ENCODE measurements around the gene HMCES.
A peak's percentile ranks its signal among the peaks of the same experiment; 100 is the strongest.

HMCES gene

DNA sequence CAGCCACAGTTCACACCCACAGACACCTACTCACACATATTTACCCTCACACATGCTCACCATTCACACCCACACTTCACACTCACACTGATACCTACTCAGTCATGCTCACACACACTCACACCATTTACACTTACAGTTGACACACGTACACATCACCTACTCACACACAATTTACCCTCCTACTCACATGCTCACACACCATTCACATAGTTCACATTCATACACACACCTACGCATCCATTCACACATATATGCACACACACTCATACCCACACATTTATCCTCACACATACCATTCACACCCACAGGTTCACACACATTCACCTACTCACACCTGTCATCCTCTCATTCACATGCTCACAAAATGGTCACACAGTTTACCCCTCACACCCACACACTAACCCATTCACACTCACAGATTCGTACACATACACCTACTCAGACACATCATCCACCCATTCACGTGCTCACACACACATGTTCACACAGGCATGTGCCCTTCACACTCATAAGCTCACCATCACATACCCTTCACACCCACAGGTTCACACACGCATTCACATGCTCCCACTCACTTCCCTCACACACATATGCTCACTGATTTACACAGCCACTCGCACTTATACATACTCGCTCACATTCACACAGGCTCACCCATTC is 42.3 kb downstream of the HMCES start:
- H3K36me3 ChIP-seq: no peaks in the 10 kb centered on the region

DNA sequence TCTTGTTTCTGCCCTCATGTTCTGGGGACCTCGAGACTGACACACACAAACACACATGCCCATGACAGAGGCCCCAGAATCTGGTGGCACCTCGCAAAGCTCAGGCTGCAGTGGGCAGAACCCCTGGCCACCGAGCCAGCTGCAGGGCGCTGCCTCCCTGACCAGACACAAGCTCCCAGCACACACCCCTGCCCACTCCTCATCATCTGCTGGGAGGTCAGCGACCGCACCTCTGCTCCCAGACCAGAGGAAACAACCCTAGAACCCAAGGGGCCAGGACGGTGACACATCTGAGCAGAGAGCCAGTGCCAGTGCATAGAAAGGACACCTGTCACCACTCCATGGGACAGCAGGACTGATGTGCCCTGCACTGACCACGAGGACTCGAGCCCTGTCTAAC is 43.2 kb downstream of the HMCES start:
- no peak overlapping the region for H3K27ac ChIP-seq
- TF ChIP-seq, protein P1, sequence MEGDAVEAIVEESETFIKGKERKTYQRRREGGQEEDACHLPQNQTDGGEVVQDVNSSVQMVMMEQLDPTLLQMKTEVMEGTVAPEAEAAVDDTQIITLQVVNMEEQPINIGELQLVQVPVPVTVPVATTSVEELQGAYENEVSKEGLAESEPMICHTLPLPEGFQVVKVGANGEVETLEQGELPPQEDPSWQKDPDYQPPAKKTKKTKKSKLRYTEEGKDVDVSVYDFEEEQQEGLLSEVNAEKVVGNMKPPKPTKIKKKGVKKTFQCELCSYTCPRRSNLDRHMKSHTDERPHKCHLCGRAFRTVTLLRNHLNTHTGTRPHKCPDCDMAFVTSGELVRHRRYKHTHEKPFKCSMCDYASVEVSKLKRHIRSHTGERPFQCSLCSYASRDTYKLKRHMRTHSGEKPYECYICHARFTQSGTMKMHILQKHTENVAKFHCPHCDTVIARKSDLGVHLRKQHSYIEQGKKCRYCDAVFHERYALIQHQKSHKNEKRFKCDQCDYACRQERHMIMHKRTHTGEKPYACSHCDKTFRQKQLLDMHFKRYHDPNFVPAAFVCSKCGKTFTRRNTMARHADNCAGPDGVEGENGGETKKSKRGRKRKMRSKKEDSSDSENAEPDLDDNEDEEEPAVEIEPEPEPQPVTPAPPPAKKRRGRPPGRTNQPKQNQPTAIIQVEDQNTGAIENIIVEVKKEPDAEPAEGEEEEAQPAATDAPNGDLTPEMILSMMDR (IDR thresholded peaks at IDR 0.05; ENCODE audit: low read depth, low read length): no peak
- no peak overlapping the region for H3K4me3 ChIP-seq (ENCODE audit: low read depth, low read length)
- H3K27me3 ChIP-seq (ENCODE audit: insufficient read depth, low read depth, severe bottlenecking): no peaks in the 10 kb centered on the region
- no peaks in the 10 kb centered on the region for H3K36me3 ChIP-seq
- H3K9me3 ChIP-seq (ENCODE audit: severe bottlenecking): no peaks in the 10 kb centered on the region
- no peak for DNase-seq

More for the DNA sequence above, 42.3 kb downstream of the HMCES start:
- no peak overlapping the region for H3K4me3 ChIP-seq (ENCODE audit: low read depth, low read length)
- H3K9me3 ChIP-seq (ENCODE audit: severe bottlenecking): no peaks in the 10 kb centered on the region
- no peaks in the 10 kb centered on the region for H3K27me3 ChIP-seq (ENCODE audit: insufficient read depth, low read depth, severe bottlenecking)
- no peak for DNase-seq
- TF ChIP-seq, protein P1 (IDR thresholded peaks at IDR 0.05; ENCODE audit: low read depth, low read length): no peak
- H3K27ac ChIP-seq: no peak overlapping the region

DNA sequence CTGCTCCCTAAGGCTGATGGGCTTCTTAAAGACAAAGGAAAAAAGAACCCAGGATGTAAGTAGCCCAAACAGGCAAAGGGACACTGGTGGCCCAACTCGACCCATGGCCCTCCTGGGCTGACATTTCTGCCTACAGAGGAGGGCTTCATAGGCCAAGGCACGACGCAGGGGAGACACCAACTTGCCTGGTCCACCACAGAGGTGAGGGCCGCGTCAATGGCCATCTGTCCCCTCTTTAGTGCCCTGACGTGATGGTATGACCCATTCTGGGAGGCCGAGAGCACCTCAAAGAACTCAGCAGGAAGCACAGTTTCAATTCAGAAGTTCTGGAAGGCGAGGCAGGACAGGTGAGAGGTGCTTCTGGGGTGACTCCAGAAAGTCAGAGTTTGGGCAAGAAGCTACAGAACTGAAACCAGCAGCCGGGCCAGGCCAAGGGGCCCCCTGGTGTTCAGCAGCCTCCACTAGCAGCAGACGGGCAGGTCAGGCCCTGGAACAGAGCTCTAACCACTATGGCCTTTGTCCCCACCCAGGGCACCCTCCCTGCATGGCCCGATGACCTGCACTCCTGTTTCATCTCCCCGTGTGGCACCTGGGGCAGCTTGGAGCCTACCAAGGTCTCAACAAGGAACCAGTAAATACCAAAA is 45.1 kb downstream of the HMCES start:
- TF ChIP-seq, protein P1 (IDR thresholded peaks at IDR 0.05; ENCODE audit: low read depth, low read length): peak; percentile 49
- Histone ChIP-seq H3K27me3 (ENCODE audit: insufficient read depth, low read depth, severe bottlenecking) (no peaks in the 10 kb centered on the region), H3K36me3 (no peaks in the 10 kb centered on the region), H3K27ac (no peak overlapping the region), H3K4me3 (ENCODE audit: low read depth, low read length) (no peak overlapping the region), H3K9me3 (ENCODE audit: severe bottlenecking) (no peaks in the 10 kb centered on the region)
- no peak for DNase-seq

DNA sequence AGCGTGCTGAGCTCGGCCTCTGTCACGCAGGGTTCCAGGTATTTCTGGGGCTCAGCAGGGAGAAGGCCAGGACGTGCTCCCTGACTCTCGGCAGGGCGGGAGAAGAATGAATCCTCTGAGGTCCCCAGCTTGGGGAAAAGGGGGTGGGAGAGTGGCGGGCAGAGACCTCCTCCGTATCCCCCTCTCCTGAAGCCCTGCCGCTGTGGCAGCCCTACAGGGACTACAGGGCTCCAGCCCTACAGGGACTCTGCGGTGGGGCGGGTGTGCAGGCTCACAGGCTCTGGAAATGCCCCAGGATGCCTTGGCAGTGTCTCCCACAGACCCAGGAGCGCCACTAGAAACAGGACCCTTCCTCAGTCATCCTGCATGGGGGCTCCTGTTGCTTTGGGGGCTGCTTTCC is 46.2 kb downstream of the HMCES start:
- TF ChIP-seq, protein P1 (IDR thresholded peaks at IDR 0.05; ENCODE audit: low read depth, low read length): no peak
- Histone ChIP-seq H3K4me3 (ENCODE audit: low read depth, low read length) (no peak overlapping the region), H3K27me3 (ENCODE audit: insufficient read depth, low read depth, severe bottlenecking) (no peaks in the 10 kb centered on the region), H3K9me3 (ENCODE audit: severe bottlenecking) (no peaks in the 10 kb centered on the region), H3K36me3 (no peaks in the 10 kb centered on the region), H3K27ac (no peak overlapping the region)
- DNase-seq: no peak

DNA sequence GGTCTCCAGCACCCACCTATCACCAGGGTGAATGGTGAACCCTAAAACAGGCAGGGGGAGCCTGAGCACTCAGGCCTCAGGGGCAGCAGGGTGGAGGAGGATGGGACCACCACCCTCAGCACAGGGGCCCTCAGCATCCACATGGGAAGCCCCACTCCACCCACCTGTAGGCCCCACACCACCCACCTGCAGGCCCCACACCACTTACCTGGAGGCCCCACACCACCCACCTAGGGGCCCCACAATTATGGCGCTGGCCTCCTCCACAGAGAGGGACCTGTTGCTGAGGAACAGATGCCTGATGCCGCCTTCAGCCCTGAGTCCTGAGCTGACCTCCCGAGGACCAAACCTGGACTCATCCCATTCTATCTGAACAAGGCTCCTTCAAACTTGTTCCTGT is 46.7 kb downstream of the HMCES start:
- no peaks in the 10 kb centered on the region for H3K27me3 ChIP-seq (ENCODE audit: insufficient read depth, low read depth, severe bottlenecking)
- no peaks in the 10 kb centered on the region for H3K9me3 ChIP-seq (ENCODE audit: severe bottlenecking)
- H3K36me3 ChIP-seq: no peaks in the 10 kb centered on the region
- no peak overlapping the region for H3K27ac ChIP-seq
- TF ChIP-seq, protein P1 (IDR thresholded peaks at IDR 0.05; ENCODE audit: low read depth, low read length): no peak
- H3K4me3 ChIP-seq (ENCODE audit: low read depth, low read length): no peak overlapping the region
- no peak for DNase-seq
